Measurements from ENCODE around the gene DEGS2. TPM values are rescaled to one million over a fixed set of nuclear protein-coding genes. Genes with fewer than 3 reads are reported as not detected.

Gene DEGS2
- total RNA-seq, 1 experiment from 2014 or later: not detected

GRCh38 chr14:100115236-100115635 lies 44.2 kb downstream of the DEGS2 start:
- DNase-seq (ENCODE audit: low read depth): no peak

DNA sequence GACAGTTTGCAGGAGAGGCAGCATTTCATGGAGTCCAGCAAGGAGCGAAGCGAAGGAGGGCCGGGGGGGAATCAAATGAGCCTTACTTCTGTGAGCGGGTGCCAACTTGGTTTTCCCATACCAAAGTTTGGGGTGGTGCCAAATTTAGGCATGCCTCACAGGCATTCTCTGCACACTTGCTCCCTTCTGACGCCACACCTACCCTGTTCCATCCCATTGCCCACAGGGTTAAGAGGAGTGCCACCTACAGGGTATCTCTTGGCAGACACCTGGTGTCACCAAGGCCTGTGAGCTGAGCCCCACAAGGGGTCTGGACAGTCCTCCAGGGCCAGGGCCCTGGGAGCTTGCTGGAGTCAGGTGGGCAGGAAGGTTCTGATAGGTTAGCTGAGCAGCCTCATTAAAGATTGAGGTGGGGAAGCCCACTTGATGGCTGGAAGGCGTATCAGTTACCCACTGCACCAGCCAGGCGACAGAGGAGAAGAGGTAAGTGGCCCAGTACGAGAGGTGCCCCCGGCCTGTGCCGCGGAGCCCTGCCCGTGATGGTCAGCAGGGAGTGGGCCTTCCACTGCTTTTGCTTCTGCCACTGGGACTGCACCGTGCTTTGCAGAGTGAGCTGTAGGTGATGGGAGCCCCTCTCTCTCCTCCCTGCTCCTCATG lies 45.2 kb downstream of the DEGS2 start:
- no peak for DNase-seq (ENCODE audit: low read depth)

DNA sequence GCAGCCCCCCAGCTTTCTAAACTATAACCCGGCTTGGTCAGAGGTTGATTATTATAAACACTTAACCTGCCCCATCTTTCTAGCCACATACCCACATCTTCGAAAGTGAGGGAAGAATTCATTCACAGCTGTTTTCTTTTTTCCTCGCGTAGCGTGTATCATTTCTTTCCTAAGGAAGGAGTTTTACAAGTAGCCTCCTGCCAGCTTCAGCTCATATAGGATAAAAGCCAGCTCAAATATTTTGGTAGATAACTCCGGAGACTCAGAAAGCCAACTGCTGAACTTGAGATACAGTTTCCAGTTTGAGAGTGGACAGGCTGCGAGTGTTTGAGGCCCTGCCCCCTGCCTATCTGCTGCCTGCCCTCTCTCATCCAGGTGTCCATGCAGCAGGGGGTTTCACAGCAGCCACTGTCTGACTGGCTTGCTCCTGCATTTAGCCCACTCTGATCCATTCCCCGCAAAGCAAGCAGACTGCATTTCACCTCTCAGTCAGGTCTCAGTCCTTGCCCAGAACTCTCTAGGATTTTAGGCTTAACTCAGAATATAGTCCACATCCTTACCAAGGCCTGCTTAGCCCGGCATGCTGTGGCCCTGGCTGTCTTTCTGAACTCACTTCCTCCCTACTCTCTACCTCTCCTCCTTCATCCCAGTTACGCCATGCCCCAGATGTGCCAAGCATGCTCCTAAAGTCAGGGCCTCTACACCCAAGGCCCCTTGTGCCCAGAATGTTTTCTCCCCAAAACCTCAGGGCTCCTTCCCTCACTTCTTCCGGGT lies 47.3 kb downstream of the DEGS2 start:
- DNase-seq (ENCODE audit: low read depth): no peak

DNA sequence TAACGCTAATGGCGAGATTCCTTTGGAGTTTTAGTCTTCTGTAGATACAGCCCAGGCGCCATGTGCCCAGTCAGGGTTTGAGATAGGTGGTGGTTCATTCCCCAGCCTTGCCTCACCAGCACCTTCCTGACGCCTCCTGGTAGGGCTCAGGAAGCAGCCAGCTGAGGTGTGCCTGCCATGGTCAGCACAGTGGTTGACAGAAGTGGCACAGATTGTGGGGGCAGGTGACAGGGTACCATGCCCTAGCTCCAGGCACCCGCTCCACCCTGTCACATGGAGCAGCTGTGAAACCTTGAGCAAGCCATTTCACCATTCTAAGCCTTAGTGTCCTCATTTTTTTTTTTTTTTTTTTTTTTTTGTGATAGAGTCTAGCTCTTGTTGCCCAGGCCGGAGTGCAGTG lies 48.6 kb downstream of the DEGS2 start:
- no peak for DNase-seq (ENCODE audit: low read depth)

- DNase-seq (ENCODE audit: low read depth): no peak
Observed at GRCh38 chr14:100109594-100109955, 49.9 kb downstream of the DEGS2 start.

- peak; percentile 52 for DNase-seq (ENCODE audit: low read depth)
Observed at GRCh38 chr14:100108840-100109593, 50.4 kb downstream of the DEGS2 start.

DNA sequence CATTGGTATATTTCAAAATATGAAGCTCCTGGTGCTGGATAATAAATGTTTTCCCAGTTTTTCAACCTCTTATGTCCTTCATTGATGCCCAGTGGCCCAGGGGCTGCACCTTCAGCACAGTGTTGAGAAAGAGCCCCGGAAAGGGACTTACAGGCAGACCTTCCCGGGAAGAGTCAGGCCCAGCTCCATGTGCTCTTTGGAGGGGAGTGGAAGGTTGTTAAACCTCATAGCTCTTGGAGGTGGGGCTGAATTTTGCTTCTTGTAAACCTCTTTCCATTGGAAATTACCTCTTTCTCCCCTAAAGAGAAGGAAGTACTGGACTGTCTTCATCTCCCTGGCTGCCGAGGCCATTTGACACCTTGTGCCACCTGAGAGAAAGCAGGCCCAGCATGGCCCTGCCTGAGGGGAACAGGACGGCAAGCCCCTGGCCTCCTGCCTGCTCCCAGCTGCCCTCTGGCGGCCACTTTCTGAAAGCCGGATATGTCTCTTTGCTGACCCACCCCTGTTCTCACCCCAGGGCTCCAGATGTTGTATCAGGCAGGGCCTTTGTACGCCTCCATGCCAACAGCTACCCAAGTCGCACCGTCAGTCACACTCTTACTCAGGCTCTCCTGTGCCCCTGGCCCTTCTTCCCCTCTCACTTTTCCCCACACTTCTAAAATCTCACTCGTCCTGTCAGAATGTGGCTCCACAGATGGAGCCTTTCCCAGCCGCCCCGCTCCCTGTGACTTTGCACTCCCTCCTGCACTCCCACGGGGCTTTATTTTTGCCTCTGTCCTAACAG lies 51.2 kb downstream of the DEGS2 start:
- peak; percentile 64 for DNase-seq (ENCODE audit: low read depth)

DNA sequence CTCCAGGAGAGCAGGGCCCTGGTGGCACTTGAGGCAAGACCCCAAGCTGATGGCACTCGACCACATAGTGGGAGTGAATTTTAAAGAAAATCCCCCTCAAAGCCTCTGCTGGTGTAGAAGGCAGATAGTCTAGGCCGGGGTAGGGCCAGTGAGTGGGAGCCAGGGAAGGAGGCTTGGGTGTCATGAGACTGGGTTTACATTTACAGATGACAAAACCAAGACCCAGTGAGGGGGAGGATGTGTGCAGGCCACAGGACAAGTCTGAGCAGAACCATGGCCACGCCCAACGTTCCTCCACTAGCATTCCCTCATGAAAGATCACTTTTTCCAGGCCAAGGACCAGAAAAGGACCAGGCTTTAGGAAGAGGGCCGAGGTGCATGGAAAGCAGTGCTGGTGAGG lies 52.2 kb downstream of the DEGS2 start:
- no peak for DNase-seq (ENCODE audit: low read depth)

DNA sequence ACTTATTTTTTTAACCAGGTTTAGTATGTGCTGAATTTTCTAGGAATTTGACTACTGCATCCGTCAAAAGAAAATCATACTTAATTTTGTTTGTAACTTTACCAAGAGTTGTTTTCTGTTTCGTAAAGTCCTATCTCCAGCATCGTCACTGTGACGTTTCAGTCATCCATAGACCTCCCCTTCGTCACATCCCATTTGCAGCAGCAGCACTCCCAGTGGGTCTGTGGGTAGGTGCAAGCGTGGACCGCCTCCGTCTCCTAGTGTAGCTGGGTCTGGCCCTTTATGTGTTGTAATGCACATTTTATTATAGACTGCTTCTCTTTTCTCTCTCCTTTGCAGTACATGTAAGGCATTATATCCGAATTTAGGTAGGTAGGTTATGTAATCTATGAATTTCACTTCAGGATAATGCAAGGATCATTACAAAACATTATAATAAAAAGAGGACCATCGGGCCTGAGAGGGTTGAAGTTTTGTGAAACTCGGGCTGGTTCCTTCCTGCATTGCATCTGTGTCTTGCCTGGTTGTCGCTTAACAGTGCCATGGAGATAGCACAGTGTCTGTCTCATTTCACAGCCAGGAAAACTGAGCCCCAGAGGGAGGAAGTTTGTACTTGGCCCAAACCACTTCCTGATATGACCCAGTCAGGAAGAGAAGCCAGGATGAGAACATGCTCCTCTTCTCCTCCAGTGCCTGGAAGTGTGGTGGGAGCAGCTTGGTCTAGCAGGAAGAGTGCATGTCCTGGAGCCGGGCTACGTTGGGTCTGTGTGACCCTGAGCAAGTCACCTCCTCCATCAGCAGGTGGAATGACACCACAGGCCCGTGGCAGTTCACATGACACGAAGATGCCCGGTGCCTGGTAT lies 53.0 kb downstream of the DEGS2 start:
- no peak for DNase-seq (ENCODE audit: low read depth)

DNA sequence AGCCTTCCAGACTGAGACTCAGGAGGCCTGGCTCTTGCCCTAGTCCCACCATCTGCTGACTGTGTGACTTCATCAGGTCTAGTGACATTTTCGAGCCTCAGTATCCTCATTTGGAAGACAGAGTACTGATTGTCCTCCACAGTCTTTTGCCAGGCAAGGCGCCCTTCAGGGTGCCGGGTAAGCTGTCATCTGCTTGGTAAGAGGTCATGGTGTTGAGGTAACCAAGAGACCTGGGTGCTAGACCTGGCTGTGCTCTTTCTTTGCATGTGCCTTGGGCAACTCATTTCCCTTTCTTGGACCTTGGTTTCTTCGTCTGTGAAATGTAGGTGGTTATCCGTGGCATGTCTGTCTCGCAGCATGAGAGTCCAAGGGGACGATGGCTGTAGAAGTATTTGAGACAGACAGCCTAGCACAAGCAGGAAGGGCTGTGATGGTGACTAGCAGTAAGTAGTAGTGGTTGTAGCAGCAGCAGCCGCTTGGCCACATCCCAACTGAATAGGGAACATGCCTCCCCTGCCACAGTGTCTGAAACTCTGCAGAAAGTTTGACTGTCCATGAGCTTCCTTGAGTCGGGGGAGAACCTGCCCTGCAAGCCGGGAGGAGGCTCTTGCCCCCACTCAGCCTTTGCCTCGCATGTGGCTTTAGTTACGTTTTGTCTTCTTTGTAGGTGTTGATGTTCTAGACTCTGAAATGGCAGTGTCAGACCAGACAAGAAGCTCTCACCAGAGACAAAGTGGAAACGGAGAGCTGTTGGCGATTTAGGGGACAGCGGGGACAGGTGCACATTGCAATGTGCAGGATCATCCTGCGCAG lies 53.9 kb downstream of the DEGS2 start:
- no peak for DNase-seq (ENCODE audit: low read depth)

GRCh38 chr14:100104523-100105300 lies 54.7 kb downstream of the DEGS2 start:
- peak; percentile 62 for DNase-seq (ENCODE audit: low read depth)

GRCh38 chr14:100104006-100104352 lies 55.5 kb downstream of the DEGS2 start:
- DNase-seq (ENCODE audit: low read depth): no peak

DNA sequence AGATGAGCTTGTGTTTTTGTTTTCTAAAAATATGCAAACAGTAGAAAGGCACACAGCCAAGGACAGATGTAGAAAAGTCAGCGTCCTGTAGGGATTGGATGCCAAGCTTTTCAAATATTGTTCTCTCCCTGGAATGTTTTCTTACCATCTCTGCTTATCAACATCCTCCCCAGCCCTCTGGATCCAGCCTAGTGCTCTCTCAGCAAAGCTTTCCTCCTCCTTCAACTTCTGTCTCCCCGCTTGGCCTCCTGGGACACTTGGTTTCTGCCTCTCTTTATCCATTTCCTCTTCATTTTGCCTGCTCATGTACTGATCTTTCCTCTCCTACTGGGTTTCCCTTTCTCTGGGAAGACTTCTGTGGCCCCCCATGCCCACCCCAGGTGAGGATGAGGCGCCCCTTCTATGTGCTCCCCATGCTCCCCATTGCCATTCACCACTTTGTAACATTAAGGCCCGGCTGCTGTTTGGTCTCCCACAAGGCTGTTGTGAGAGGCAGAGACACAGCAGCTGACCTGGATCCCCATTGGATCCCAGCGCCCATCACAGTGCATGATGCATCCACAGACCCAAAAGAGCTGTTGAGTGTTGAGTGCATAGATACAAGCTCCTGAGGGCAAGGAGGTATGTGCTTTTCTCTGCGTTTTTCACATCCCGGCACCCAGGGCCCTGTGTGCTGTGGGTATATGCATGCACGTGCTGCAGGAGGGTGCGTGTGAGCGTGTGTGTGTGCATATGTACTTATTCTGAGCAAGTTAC lies 56.0 kb downstream of the DEGS2 start:
- peak; percentile 46 for DNase-seq (ENCODE audit: low read depth)

- no peak for DNase-seq (ENCODE audit: low read depth)
Observed at GRCh38 chr14:100102156-100102785, 57.2 kb downstream of the DEGS2 start.

- DNase-seq (ENCODE audit: low read depth): no peak
Observed at GRCh38 chr14:100100032-100100703, 59.3 kb downstream of the DEGS2 start.

- DNase-seq (ENCODE audit: low read depth): no peak
Observed at GRCh38 chr14:100098171-100098570, 61.3 kb downstream of the DEGS2 start.

GRCh38 chr14:100096656-100097055 lies 62.8 kb downstream of the DEGS2 start:
- DNase-seq (ENCODE audit: low read depth): peak; percentile 43

Measured in LHCN-M2 (cell line).